Thyroid gland (tissue), 4 donors: Measurements from ENCODE around the gene MYBL2. TPM values are rescaled to one million over a fixed set of nuclear protein-coding genes. Genes with fewer than 3 reads are reported as not detected.

Experiments used
- DNase-seq, 2 donors: peaks; one replicate each; pipeline ENCODE4 v3.0.0-alpha.2; 2019
- H3K27ac ChIP-seq, 3 donors: fragments of 200-600 bp; sonication (generic); 1 replicate in 2 of 3; 2 replicates in 1 of 3; pipeline ENCODE4 v1.5.1; 2016 to 2019; ENCODE audit warnings: mild to moderate bottlenecking in 1 of 3, moderate library complexity in 1 of 3
- H3K27me3 ChIP-seq: fragments of 200-600 bp; sonication (generic); one replicate; pipeline ENCODE4 v1.5.1; 2019
- H3K36me3 ChIP-seq, 2 donors: fragments of 200-600 bp; sonication (generic); one replicate each; pipeline ENCODE4 v1.5.1; 2016 to 2019
- H3K4me1 ChIP-seq, 2 donors: fragments of 200-600 bp; sonication (generic); one replicate each; pipeline ENCODE4 v1.5.1; 2017 to 2019
- H3K4me3 ChIP-seq, 3 donors: fragments of 200-600 bp; sonication (generic); replicated peaks in 1 of 3; 1 replicate in 2 of 3; 2 replicates in 1 of 3; pipeline ENCODE4 v1.5.1; 2016; ENCODE audit warnings: mild to moderate bottlenecking in 1 of 3
- H3K9me3 ChIP-seq: fragments of 200-600 bp; sonication (generic); one replicate; pipeline ENCODE4 v1.5.1; 2017
- CTCF ChIP-seq, 6 experiments: fragments of 200-600 bp in 3 of 6; fragments of 450-650 bp in 3 of 6; sonication (generic) in 3 of 6; IDR thresholded peaks; one replicate each; pipeline ENCODE4 v1.5.1; 2016 to 2019; ENCODE audit warnings: antibody characterized with exemption in 6 of 6, mild to moderate bottlenecking in 2 of 6, inconsistent platforms in 1 of 6, moderate library complexity in 1 of 6
- POLR2A ChIP-seq, 2 donors: fragments of 450-650 bp; IDR thresholded peaks; one replicate each; pipeline ENCODE4 v1.6.1; 2017; ENCODE audit warnings: antibody characterized with exemption in 2 of 2, mild to moderate bottlenecking in 2 of 2, moderate library complexity in 1 of 2
- WGBS, 2 donors: methylation state at CpG; one replicate each; pipeline ENCODE4 v1.1.5; 2017; 5-methylcytosine and 5-hydroxymethylcytosine counted together
- intact Hi-C: fragments of 100-400 bp; cut with DNase I; formaldehyde crosslinking; loops from one replicate; pipeline ENCODE4 v1.15.1; 2023
- total RNA-seq, 4 donors: library from RNA; depleted of rRNA; stranded (reverse); fragments of >200 nt; gene quantifications; one replicate each; pipeline ENCODE4 v1.2.3, GENCODE V29; 2016

Gene MYBL2
- total RNA-seq, 4 donors from 2014 or later: 0.22 to 0.54 (median 0.46) TPM; not detected in 1

- no peak overlapping the region for H3K4me3 ChIP-seq
- intact Hi-C loops: no loop called here
- no peak for DNase-seq
- no peaks in the 10 kb centered on the region for H3K36me3 ChIP-seq
- TF ChIP-seq CTCF (IDR thresholded peaks at IDR 0.05): no peak
- no peak for TF ChIP-seq POLR2A (IDR thresholded peaks at IDR 0.05)
- WGBS, 2 donors: 92 to 97% methylated on average over 3 of the region's 3 CpGs
- no peaks in the 10 kb centered on the region for H3K9me3 ChIP-seq
- H3K27me3 ChIP-seq: no peaks in the 10 kb centered on the region
- H3K4me1 ChIP-seq: no peaks in the 10 kb centered on the region
- H3K27ac ChIP-seq: no peak overlapping the region
These were observed 27.8 kb downstream of the MYBL2 start for GRCh38 chr20:43694763-43695162.

- no peaks in the 10 kb centered on the region for H3K27me3 ChIP-seq
- no peak for DNase-seq
- H3K36me3 ChIP-seq: no peaks in the 10 kb centered on the region
- no peaks in the 10 kb centered on the region for H3K9me3 ChIP-seq
- WGBS, 2 donors: 90 to 91% methylated on average over 8 of the region's 8 CpGs
- intact Hi-C loops: no loop called here
- H3K27ac ChIP-seq: no peak overlapping the region
- H3K4me1 ChIP-seq: no peaks in the 10 kb centered on the region
- no peak overlapping the region for H3K4me3 ChIP-seq
- TF ChIP-seq CTCF (IDR thresholded peaks at IDR 0.05) (no peak), POLR2A (IDR thresholded peaks at IDR 0.05) (no peak)
These were observed 28.7 kb downstream of the MYBL2 start for GRCh38 chr20:43695571-43695970.

- TF ChIP-seq CTCF (IDR thresholded peaks at IDR 0.05) (no peak), POLR2A (IDR thresholded peaks at IDR 0.05) (no peak)
- 91 to 94% methylated on average over 5 to 8 of the region's 8 CpGs for WGBS, 2 donors
- H3K9me3 ChIP-seq: no peaks in the 10 kb centered on the region
- DNase-seq: no peak
- no peaks in the 10 kb centered on the region for H3K27me3 ChIP-seq
- H3K27ac ChIP-seq: no peak overlapping the region
- no peaks in the 10 kb centered on the region for H3K36me3 ChIP-seq
- intact Hi-C loops: no loop called here
- no peaks in the 10 kb centered on the region for H3K4me1 ChIP-seq
- H3K4me3 ChIP-seq: no peak overlapping the region
These were observed 33.1 kb downstream of the MYBL2 start for GRCh38 chr20:43699941-43700565.

- Histone ChIP-seq H3K27me3 (no peaks in the 10 kb centered on the region), H3K4me3 (no peak overlapping the region), H3K9me3 (no peaks in the 10 kb centered on the region), H3K36me3 (no peaks in the 10 kb centered on the region), H3K27ac (no peak overlapping the region), H3K4me1 (no peaks in the 10 kb centered on the region)
- WGBS, 2 donors: 97% methylated on average over 5 to 6 of the region's 8 CpGs
- intact Hi-C loops: no loop called here
- DNase-seq: no peak
- TF ChIP-seq POLR2A (IDR thresholded peaks at IDR 0.05) (no peak), CTCF (IDR thresholded peaks at IDR 0.05) (no peak)
These were observed 33.7 kb downstream of the MYBL2 start for GRCh38 chr20:43700627-43701026.

GRCh38 chr20:43702502-43702901 is 35.6 kb downstream of the MYBL2 start:
- Histone ChIP-seq H3K36me3 (no peaks in the 10 kb centered on the region), H3K4me1 (no peaks in the 10 kb centered on the region), H3K27ac (no peak overlapping the region), H3K4me3 (no peak overlapping the region), H3K27me3 (no peaks in the 10 kb centered on the region), H3K9me3 (no peaks in the 10 kb centered on the region)
- intact Hi-C loops: no loop called here
- 92 to 98% methylated on average over 8 to 9 of the region's 14 CpGs for WGBS, 2 donors
- no peak for DNase-seq
- TF ChIP-seq POLR2A (IDR thresholded peaks at IDR 0.05) (no peak), CTCF (IDR thresholded peaks at IDR 0.05) (no peak)
